Naive thymus-derived CD4-positive, alpha-beta T cell (primary cell): Measurements from ENCODE around the gene IKBKE. TPM values are rescaled to one million over a fixed set of nuclear protein-coding genes. Genes with fewer than 3 reads are reported as not detected.

Source experiments
- ATAC-seq: fragments of 150-1000 bp; cut with Tn5 transposase; 2 replicates; pipeline ENCODE4 v1.10.0; 2021; ENCODE audit warnings: mild to moderate bottlenecking, moderate library complexity
- CTCF ChIA-PET: fragments of 350-600 bp; sonication (Branson Sonifier 250); formaldehyde crosslinking; loops from one replicate; lab custom pipeline; 2021; ENCODE audit warnings: antibody characterized with exemption; lab: Charles Lee
- POLR2A ChIA-PET: fragments of 350-600 bp; sonication (Branson Sonifier 250); formaldehyde crosslinking; loops from one replicate; lab custom pipeline; 2021; ENCODE audit warnings: antibody characterized with exemption, inconsistent platforms; lab: Charles Lee
- DNase-seq, 9 donors: peaks; one replicate each; pipeline versions ENCODE4 v3.0.0 to v3.0.0-alpha.2; 2020 to 2022; ENCODE audit warnings: mixed read lengths in 1 of 9
- H3K27ac ChIP-seq: one replicate; pipeline ENCODE4 v1.7.0; 2013; ENCODE audit warnings: mild to moderate bottlenecking, low read depth, low read length, moderate library complexity
- H3K27me3 ChIP-seq, 2 donors: one replicate each; pipeline ENCODE4 v1.7.0; 2013; ENCODE audit warnings: low read length in 2 of 2, mild to moderate bottlenecking in 2 of 2, moderate library complexity in 2 of 2; ENCODE audit not compliant: control insufficient read depth in 2 of 2, insufficient read depth in 2 of 2
- H3K36me3 ChIP-seq, 3 experiments: 1 replicate in 2 of 3; 2 replicates in 1 of 3; pipeline ENCODE4 v1.7.0; 2013; ENCODE audit warnings: low read length in 3 of 3, mild to moderate bottlenecking in 3 of 3, moderate library complexity in 1 of 3; ENCODE audit not compliant: insufficient read depth in 3 of 3, control insufficient read depth in 2 of 3
- H3K4me1 ChIP-seq, 2 donors: one replicate each; pipeline ENCODE4 v1.7.0; 2013; ENCODE audit warnings: low read length in 2 of 2, mild to moderate bottlenecking in 2 of 2, moderate library complexity in 1 of 2; ENCODE audit not compliant: control insufficient read depth in 2 of 2, insufficient read depth in 2 of 2
- H3K4me3 ChIP-seq: 2 replicates; pipeline ENCODE4 v1.7.0; 2013; ENCODE audit warnings: mild to moderate bottlenecking, low read length
- H3K9me3 ChIP-seq, 3 experiments: 1 replicate in 2 of 3; 2 replicates in 1 of 3; pipeline ENCODE4 v1.7.0; 2013; ENCODE audit warnings: low read length in 3 of 3; ENCODE audit not compliant: control insufficient read depth in 2 of 3
- H3K27ac Mint-ChIP-seq, 9 donors: one replicate each; pipeline ENCODE4 v1.8.0; 2020 to 2022; ENCODE audit warnings: mixed read lengths in 9 of 9, mild to moderate bottlenecking in 8 of 9, moderate library complexity in 5 of 9, inconsistent platforms in 2 of 9
- H3K27me3 Mint-ChIP-seq, 5 donors: one replicate each; pipeline ENCODE4 v1.8.0; 2021 to 2022; ENCODE audit warnings: mixed read lengths in 5 of 5, mild to moderate bottlenecking in 1 of 5
- H3K36me3 Mint-ChIP-seq, 5 donors: one replicate each; pipeline ENCODE4 v1.8.0; 2020 to 2022; ENCODE audit warnings: mixed read lengths in 5 of 5, mild to moderate bottlenecking in 3 of 5, inconsistent platforms in 1 of 5
- H3K4me1 Mint-ChIP-seq, 7 donors: one replicate each; pipeline ENCODE4 v1.8.0; 2020 to 2022; ENCODE audit warnings: mixed read lengths in 7 of 7, mild to moderate bottlenecking in 3 of 7, inconsistent platforms in 1 of 7
- H3K4me3 Mint-ChIP-seq, 10 donors: one replicate each; pipeline ENCODE4 v1.8.0; 2020 to 2022; ENCODE audit warnings: mild to moderate bottlenecking in 10 of 10, mixed read lengths in 10 of 10, moderate library complexity in 6 of 10, inconsistent platforms in 2 of 10
- H3K9me3 Mint-ChIP-seq, 11 donors: one replicate each; pipeline ENCODE4 v1.8.0; 2020 to 2022; ENCODE audit warnings: mixed read lengths in 11 of 11, mild to moderate bottlenecking in 4 of 11, inconsistent platforms in 1 of 11, moderate library complexity in 1 of 11
- intact Hi-C, 2 donors: fragments of 100-400 bp; cut with micrococcal nuclease; formaldehyde crosslinking; loops; one replicate each; pipeline ENCODE4 v1.15.1; 2023
- polyA plus RNA-seq, 2 donors: library from polyadenylated mRNA; unstranded; fragments of 300-500 nt; fragmentation: Illumina TruSeq; gene quantifications; one replicate each; pipeline ENCODE4 v1.2.3, GENCODE V29; 2021
- total RNA-seq, 6 experiments: library from RNA in 5 of 6; stranded (reverse) in 5 of 6; gene quantifications; 1 replicate in 5 of 6; 2 replicates in 1 of 6; pipeline ENCODE4 v1.2.3 and lab custom pipeline; 2021 to 2026

IKBKE gene
- total and polyA plus RNA-seq, 7 experiments from 2014 or later = 32.5 to 177 (median 60.4) TPM

DNA sequence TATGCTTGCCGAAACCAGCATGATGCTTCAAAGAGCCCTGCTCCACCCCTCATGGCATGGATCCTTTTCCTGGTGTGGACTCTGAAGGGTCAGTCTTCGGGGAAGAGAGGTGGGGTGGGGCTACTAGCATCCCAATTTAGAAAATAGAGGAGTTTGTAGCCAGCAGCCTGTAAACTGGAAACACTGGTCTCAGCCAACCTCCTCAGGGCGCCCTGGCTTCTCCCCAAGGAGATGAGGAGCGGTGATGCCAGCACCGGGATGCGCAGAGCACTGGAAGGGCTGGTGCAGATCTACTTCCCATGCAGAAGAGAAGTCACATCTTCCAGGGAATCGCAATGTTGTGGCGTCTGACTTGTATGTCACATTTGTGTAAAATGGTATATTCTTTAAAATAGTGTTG, 6.4 kb upstream of the IKBKE start:
- no peak for ATAC-seq
- Mint-ChIP-seq H3K27ac (peak overlapping the region in 7 of 9 donors; percentile 67 to 87 (median 83)), H3K4me3 (no peak overlapping the region), H3K4me1 (peaks cover 40 to 60% (median 52%) of the 10 kb centered on the region in 7 donors), H3K9me3 (peaks cover 0 to 4% (median 0%) of the 10 kb centered on the region in 11 donors), H3K36me3 (peaks cover 0 to 11% (median 0%) of the 10 kb centered on the region in 5 donors), H3K27me3 (no peaks in the 10 kb centered on the region)
- Histone ChIP-seq H3K36me3 (no peaks in the 10 kb centered on the region), H3K27ac (no peak overlapping the region), H3K4me3 (no peak overlapping the region), H3K4me1 (peaks cover 29 to 37% of the 10 kb centered on the region in 2 donors), H3K9me3 (no peaks in the 10 kb centered on the region), H3K27me3 (no peaks in the 10 kb centered on the region)
- no peak for DNase-seq
- intact Hi-C loops = loop anchor here in 1 of 2 donors (2.0 kb wide), 1 partner anchor 43 kb away; the partner anchor contains the start of gene RASSF5
- ChIA-PET CTCF (interaction anchor here (1.4 to 6.2 kb wide), 3 partner anchors 7 to 81 kb away, joined by 5 to 77 read pairs (median 30); partner anchors contain the start of gene IKBKE), POLR2A (interaction anchor here (1.2 kb wide), 1 partner anchor 88 kb away, joined by 3 read pairs; no protein-coding TSS in a partner anchor)

DNA sequence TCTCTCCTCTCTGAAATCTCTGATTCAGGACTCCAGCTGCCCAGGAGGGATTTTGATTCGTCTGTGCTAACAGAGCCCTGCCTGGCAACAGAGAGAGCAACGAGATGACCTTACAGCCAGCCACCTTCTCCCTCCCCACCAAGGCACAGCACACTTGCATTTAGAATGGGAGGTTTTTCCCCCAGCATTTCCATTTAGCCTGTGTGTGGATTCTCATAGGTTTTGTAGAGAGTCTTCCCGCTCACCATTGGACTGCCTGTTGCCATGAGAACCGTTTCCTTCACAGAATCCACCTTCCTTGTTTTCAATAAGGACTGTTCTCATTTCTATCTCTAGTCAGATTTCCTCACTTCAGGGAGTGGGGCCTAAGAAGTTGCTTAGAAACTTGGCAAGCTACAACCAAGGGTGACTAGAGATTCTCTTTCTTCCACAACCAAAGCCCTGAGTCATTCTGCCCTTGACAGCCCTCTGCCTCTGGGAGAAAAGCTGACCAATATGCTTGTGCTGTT, 5.8 kb upstream of the IKBKE start:
- Histone ChIP-seq H3K4me3 (no peak overlapping the region), H3K36me3 (no peaks in the 10 kb centered on the region), H3K4me1 (peaks cover 35 to 43% of the 10 kb centered on the region in 2 donors), H3K27me3 (no peaks in the 10 kb centered on the region), H3K9me3 (no peaks in the 10 kb centered on the region), H3K27ac (peak overlapping the region; percentile 4)
- H3K27ac Mint-ChIP-seq = peak overlapping the region in 8 of 9 donors; percentile 29 to 88 (median 78)
- no peaks in the 10 kb centered on the region for H3K27me3 Mint-ChIP-seq
- no peak for DNase-seq
- ChIA-PET CTCF (interaction anchor here (0.5 to 6.2 kb wide), 5 partner anchors 10 to 199 kb away, joined by 3 to 77 read pairs (median 3); no protein-coding TSS in a partner anchor), POLR2A (no interaction called here)
- peaks cover 41 to 66% (median 58%) of the 10 kb centered on the region in 7 donors for H3K4me1 Mint-ChIP-seq
- peak; percentile 55 for ATAC-seq
- H3K4me3 Mint-ChIP-seq = no peak overlapping the region
- H3K36me3 Mint-ChIP-seq = peaks cover 0 to 11% (median 0%) of the 10 kb centered on the region in 5 donors
- peaks cover 0 to 4% (median 0%) of the 10 kb centered on the region in 11 donors for H3K9me3 Mint-ChIP-seq
- intact Hi-C loops = no loop called here

DNA sequence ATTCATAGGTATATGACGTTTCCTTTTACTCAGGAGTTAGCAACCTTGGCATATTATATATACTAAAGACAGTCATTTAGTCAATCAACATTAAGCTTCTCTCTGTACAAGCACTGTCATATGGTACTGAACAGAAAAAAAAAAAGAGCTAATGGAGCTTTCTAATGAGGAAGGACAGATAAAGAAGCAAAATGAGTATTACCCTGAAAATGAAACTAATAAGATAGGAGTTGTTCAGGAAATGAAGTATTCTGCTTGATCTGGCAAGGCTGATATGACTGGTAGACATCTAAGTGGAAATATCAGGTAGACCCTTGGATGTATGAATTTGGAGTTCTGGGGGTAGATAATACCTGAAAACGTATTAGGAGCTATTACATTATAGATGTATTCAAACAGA, 4.3 kb upstream of the IKBKE start:
- peaks cover 0 to 7% (median 0%) of the 10 kb centered on the region in 3 experiments for H3K36me3 ChIP-seq
- H3K9me3 ChIP-seq = no peaks in the 10 kb centered on the region
- Mint-ChIP-seq H3K4me3 (peak overlapping the region in 9 of 10 donors; percentile 14 to 94 (median 77)), H3K9me3 (peaks cover 0 to 4% (median 0%) of the 10 kb centered on the region in 11 donors), H3K27me3 (no peaks in the 10 kb centered on the region), H3K27ac (peak overlapping the region; percentile 41 to 91 (median 81)), H3K36me3 (peaks cover 0 to 13% (median 0%) of the 10 kb centered on the region in 5 donors), H3K4me1 (peaks cover 46 to 73% (median 70%) of the 10 kb centered on the region in 7 donors)
- POLR2A ChIA-PET = no interaction called here
- peaks cover 42 to 50% of the 10 kb centered on the region in 2 donors for H3K4me1 ChIP-seq
- intact Hi-C loops = no loop called here
- DNase-seq = no peak
- CTCF ChIA-PET = interaction anchor here (0.7 to 6.2 kb wide), 3 partner anchors 12 to 198 kb away, joined by 3 to 77 read pairs (median 23); no protein-coding TSS in a partner anchor
- H3K4me3 ChIP-seq = no peak overlapping the region
- H3K27me3 ChIP-seq = no peaks in the 10 kb centered on the region
- peak overlapping the region; percentile 42 for H3K27ac ChIP-seq
- ATAC-seq = no peak

GRCh38 chr1:206466840-206467649, 3.2 kb upstream of the IKBKE start:
- H3K4me3 Mint-ChIP-seq = peak overlapping the region; percentile 52 to 95 (median 92)
- H3K27me3 Mint-ChIP-seq = no peaks in the 10 kb centered on the region
- H3K27ac ChIP-seq = peak overlapping the region; percentile 48

DNA sequence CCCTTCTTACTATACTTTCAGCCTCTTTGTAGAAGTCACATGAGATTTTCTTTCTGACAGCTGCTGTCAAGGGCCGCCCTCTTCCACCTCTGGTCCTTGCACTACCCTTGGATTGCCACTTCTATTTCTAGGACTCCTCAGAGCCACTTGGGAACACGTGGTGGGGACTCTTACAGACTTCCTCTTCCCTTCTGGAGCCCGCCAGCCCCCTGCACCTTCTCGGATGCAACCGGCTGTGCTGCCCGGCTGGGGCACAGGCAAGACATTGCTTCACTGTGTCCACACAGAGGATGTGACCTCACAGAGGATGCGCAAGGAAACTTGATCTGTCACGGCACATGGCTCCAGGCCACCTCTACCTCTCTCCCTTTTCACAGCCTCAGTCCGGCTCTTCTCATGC, 2.4 kb upstream of the IKBKE start:
- CTCF ChIA-PET = interaction anchor here (0.9 to 3.8 kb wide), 4 partner anchors 9 to 196 kb away, joined by 3 to 23 read pairs (median 3); no protein-coding TSS in a partner anchor
- H3K36me3 ChIP-seq = peaks cover 0 to 10% (median 0%) of the 10 kb centered on the region in 3 experiments
- H3K9me3 ChIP-seq = no peaks in the 10 kb centered on the region
- peak overlapping the region; percentile 48 for H3K27ac ChIP-seq
- Mint-ChIP-seq H3K27ac (peak overlapping the region; percentile 70 to 95 (median 85)), H3K4me3 (peak overlapping the region; percentile 52 to 95 (median 92)), H3K9me3 (peaks cover 0 to 4% (median 0%) of the 10 kb centered on the region in 11 donors), H3K4me1 (peaks cover 59 to 90% (median 81%) of the 10 kb centered on the region in 7 donors), H3K27me3 (no peaks in the 10 kb centered on the region), H3K36me3 (peaks cover 0 to 26% (median 0%) of the 10 kb centered on the region in 5 donors)
- DNase-seq (no peak), ATAC-seq (peak; percentile 52)
- H3K4me3 ChIP-seq = no peak overlapping the region
- intact Hi-C loops = no loop called here
- peaks cover 61 to 64% of the 10 kb centered on the region in 2 donors for H3K4me1 ChIP-seq
- POLR2A ChIA-PET = no interaction called here
- no peaks in the 10 kb centered on the region for H3K27me3 ChIP-seq

More at GRCh38 chr1:206466840-206467649, 3.2 kb upstream of the IKBKE start:
- Histone ChIP-seq H3K4me1 (peaks cover 52 to 57% of the 10 kb centered on the region in 2 donors), H3K4me3 (peak overlapping the region; percentile 2), H3K36me3 (peaks cover 0 to 7% (median 0%) of the 10 kb centered on the region in 3 experiments), H3K9me3 (no peaks in the 10 kb centered on the region), H3K27me3 (no peaks in the 10 kb centered on the region)
- intact Hi-C loops = no loop called here
- ATAC-seq (no peak), DNase-seq (peak in 3 of 9 donors; percentile 6 to 12 (median 11))
- ChIA-PET CTCF (interaction anchor here (0.5 to 3.8 kb wide), 6 partner anchors 8 to 197 kb away, joined by 3 to 23 read pairs (median 3); no protein-coding TSS in a partner anchor), POLR2A (no interaction called here)
- Mint-ChIP-seq H3K9me3 (peaks cover 0 to 4% (median 0%) of the 10 kb centered on the region in 11 donors), H3K27ac (peak overlapping the region; percentile 76 to 91 (median 85)), H3K36me3 (peaks cover 0 to 19% (median 0%) of the 10 kb centered on the region in 5 donors), H3K4me1 (peaks cover 54 to 84% (median 76%) of the 10 kb centered on the region in 7 donors)

- Histone ChIP-seq H3K4me1 (peaks cover 64 to 66% of the 10 kb centered on the region in 2 donors), H3K9me3 (no peaks in the 10 kb centered on the region), H3K27ac (no peak overlapping the region), H3K36me3 (peaks cover 0 to 17% (median 0%) of the 10 kb centered on the region in 3 experiments), H3K4me3 (no peak overlapping the region), H3K27me3 (no peaks in the 10 kb centered on the region)
- CTCF ChIA-PET = interaction anchor here (3.0 kb wide), 1 partner anchor 10 kb away, joined by 29 read pairs; no protein-coding TSS in a partner anchor
- peak overlapping the region; percentile 70 to 95 (median 85) for H3K27ac Mint-ChIP-seq
- peak overlapping the region; percentile 23 to 95 (median 92) for H3K4me3 Mint-ChIP-seq
- H3K4me1 Mint-ChIP-seq = peaks cover 57 to 89% (median 81%) of the 10 kb centered on the region in 7 donors
- POLR2A ChIA-PET = no interaction called here
- H3K27me3 Mint-ChIP-seq = no peaks in the 10 kb centered on the region
- peaks cover 0 to 4% (median 0%) of the 10 kb centered on the region in 11 donors for H3K9me3 Mint-ChIP-seq
- DNase-seq = no peak
- ATAC-seq = no peak
- intact Hi-C loops = no loop called here
- peaks cover 0 to 28% (median 5%) of the 10 kb centered on the region in 5 donors for H3K36me3 Mint-ChIP-seq
Observed at GRCh38 chr1:206468571-206468970, 1.7 kb upstream of the IKBKE start.
